Immature natural killer cell (primary cell): ENCODE results near the gene PEX6. TPM values are rescaled to one million over a fixed set of nuclear protein-coding genes. Genes with fewer than 3 reads are reported as not detected.
"Not testable (repeated sequence)": the region's sequence is repeated elsewhere in the genome, so short reads cannot be mapped to it uniquely, and the experiment has no call there.

Experiments used
- DNase-seq, 3 donors: peaks; one replicate each; pipeline ENCODE4 v3.0.0; 2022; ENCODE audit warnings: mixed read lengths in 1 of 3
- H3K27ac Mint-ChIP-seq, 6 donors: one replicate each; pipeline ENCODE4 v1.8.0; 2020; ENCODE audit warnings: mixed read lengths in 6 of 6, mild to moderate bottlenecking in 5 of 6, inconsistent platforms in 4 of 6, moderate library complexity in 3 of 6
- H3K27me3 Mint-ChIP-seq, 3 donors: one replicate each; pipeline ENCODE4 v1.8.0; 2020 to 2021; ENCODE audit warnings: low read depth in 3 of 3, mild to moderate bottlenecking in 3 of 3, mixed read lengths in 3 of 3, moderate library complexity in 3 of 3, inconsistent platforms in 1 of 3
- H3K36me3 Mint-ChIP-seq, 3 donors: one replicate each; pipeline ENCODE4 v1.8.0; 2020; ENCODE audit warnings: mixed read lengths in 3 of 3, inconsistent platforms in 2 of 3, mild to moderate bottlenecking in 2 of 3
- H3K4me1 Mint-ChIP-seq, 2 donors: one replicate each; pipeline ENCODE4 v1.8.0; 2020; ENCODE audit warnings: inconsistent platforms in 2 of 2, mild to moderate bottlenecking in 2 of 2, mixed read lengths in 2 of 2, moderate library complexity in 1 of 2
- H3K4me3 Mint-ChIP-seq, 5 donors: one replicate each; pipeline ENCODE4 v1.8.0; 2020; ENCODE audit warnings: mild to moderate bottlenecking in 5 of 5, mixed read lengths in 5 of 5, inconsistent platforms in 3 of 5, moderate library complexity in 3 of 5
- H3K9me3 Mint-ChIP-seq, 6 donors: one replicate each; pipeline ENCODE4 v1.8.0; 2020; ENCODE audit warnings: mild to moderate bottlenecking in 6 of 6, mixed read lengths in 6 of 6, inconsistent platforms in 4 of 6, moderate library complexity in 3 of 6
- polyA plus RNA-seq, 3 donors: library from polyadenylated mRNA; unstranded; fragments of 300-500 nt; fragmentation: Illumina TruSeq; gene quantifications; one replicate each; pipeline ENCODE4 v1.2.3, GENCODE V29; 2021

The PEX6 gene
- polyA plus RNA-seq, 3 donors from 2014 or later, result 12.2 to 18.1 (median 16.4) TPM

DNA sequence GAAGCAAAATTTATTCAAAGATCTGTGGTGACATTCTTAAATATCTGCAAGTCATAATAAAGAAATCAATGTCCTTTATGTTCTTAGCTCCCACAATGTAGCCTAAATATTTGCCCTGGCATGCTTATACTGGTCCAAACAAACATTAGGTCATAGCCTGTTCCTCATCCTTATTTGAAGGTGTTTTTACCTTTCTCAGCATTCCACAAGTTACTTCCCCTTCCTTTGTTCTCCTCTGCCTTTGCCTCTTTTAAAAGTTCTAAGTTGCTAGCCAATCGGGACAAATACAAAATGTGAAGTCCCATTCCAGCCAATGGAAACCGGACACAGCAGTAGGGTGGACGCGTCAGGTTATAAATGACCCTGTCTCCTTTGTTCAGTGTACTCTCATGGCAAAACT lies 24.6 kb downstream of the PEX6 start:
- H3K27me3 Mint-ChIP-seq, H3K27ac Mint-ChIP-seq, H3K4me1 Mint-ChIP-seq, DNase-seq, H3K9me3 Mint-ChIP-seq, H3K36me3 Mint-ChIP-seq, H3K4me3 Mint-ChIP-seq: not testable (repeated sequence)

DNA sequence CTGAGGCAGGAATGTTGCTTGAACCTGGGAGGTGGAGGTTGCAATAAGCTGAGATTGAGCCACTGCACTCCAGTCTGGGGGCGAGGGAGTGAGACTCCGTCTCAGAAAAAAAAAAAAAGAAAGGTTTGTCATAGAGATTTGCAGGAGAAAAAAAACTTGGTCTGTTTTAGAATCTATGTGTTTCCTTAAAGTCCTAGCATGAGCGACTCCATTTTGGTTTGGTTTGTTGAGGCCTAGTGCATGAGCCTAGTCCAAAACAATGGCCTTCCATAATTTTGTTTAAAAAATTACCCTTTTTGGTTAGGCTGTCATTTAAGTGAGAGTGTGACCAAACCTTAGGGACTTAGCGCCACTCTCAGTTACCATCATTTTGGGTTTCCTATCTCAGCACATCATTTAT lies 26.6 kb downstream of the PEX6 start:
- Mint-ChIP-seq H3K27me3 (peaks cover 0 to 1% (median 0%) of the 10 kb centered on the region in 3 donors), H3K4me1 (no peaks in the 10 kb centered on the region), H3K27ac (no peak overlapping the region), H3K36me3 (peaks cover 0 to 9% (median 3%) of the 10 kb centered on the region in 3 donors), H3K9me3 (no peaks in the 10 kb centered on the region), H3K4me3 (no peak overlapping the region)
- no peak for DNase-seq

DNA sequence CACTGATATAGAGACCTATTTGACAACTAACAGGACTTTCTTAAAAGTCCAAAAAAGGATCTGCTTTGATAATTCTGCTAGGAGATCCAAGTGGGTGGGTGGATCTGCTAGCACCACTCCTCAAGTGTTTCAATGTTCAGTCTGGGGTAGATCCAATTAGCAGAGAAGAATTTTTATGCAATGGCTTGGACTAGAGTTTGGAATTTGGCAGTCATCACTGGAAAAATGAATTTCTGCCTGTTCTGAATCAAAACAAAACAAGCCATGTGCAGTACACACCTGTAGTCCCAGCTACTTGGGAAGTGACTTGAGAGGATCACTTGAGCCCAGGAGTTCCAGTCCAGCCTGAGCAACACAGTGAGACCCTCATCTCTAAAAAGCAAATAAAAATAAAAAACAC lies 31.0 kb downstream of the PEX6 start:
- peaks cover 6 to 15% (median 9%) of the 10 kb centered on the region in 3 donors for H3K36me3 Mint-ChIP-seq
- H3K4me3 Mint-ChIP-seq, result no peak overlapping the region
- no peaks in the 10 kb centered on the region for H3K4me1 Mint-ChIP-seq
- peaks cover 0 to 1% (median 0%) of the 10 kb centered on the region in 3 donors for H3K27me3 Mint-ChIP-seq
- H3K9me3 Mint-ChIP-seq, result no peaks in the 10 kb centered on the region
- DNase-seq, result no peak
- H3K27ac Mint-ChIP-seq, result no peak overlapping the region

DNA sequence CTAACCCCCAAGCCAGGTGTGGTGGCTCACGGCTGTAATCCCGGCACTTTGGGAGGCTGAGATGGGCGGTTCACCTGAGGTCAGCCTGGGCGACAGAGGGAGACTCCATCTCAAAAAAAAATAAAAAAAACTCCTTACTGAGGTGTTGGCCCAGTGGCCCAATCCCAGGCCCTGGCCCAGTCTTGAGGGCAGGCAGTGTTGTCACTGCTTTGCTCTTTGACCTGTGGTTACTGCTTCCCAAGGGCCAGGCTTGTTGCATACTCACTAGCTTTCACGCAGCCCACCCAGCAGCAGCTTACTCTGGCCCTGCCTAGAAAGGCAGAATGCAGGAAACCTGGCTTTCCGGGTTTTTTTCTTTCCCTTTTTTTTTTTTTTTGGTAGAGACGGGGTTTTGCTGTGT lies 36.5 kb downstream of the PEX6 start:
- no peaks in the 10 kb centered on the region for H3K27me3 Mint-ChIP-seq
- no peaks in the 10 kb centered on the region for H3K9me3 Mint-ChIP-seq
- peak overlapping the region in 1 of 6 donors; percentile 71 for H3K27ac Mint-ChIP-seq
- peaks cover 2 to 6% of the 10 kb centered on the region in 2 donors for H3K4me1 Mint-ChIP-seq
- DNase-seq, result no peak
- H3K4me3 Mint-ChIP-seq, result no peak overlapping the region
- peaks cover 4 to 16% (median 6%) of the 10 kb centered on the region in 3 donors for H3K36me3 Mint-ChIP-seq

DNA sequence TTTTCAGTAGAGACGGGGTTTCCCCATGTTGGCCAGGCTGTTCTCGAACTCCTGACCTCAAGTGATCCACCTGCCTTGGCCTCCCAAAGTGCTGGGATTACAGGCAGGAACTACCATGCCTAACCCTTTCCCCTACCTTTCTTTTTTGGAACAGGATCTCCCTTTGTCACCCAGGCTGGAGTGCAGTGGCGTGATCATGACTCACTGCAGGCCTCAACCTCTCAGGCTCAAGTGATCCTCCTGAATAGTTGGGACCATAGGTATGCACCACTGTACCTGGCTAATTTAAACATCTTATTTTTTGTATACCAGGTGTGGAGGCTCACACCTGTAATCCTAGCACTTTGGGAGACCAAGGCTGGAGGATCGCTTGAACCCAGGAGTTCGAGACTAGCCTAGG lies 37.6 kb downstream of the PEX6 start:
- peaks cover 6 to 20% (median 10%) of the 10 kb centered on the region in 3 donors for H3K36me3 Mint-ChIP-seq
- H3K4me1 Mint-ChIP-seq, H3K4me3 Mint-ChIP-seq, DNase-seq, H3K9me3 Mint-ChIP-seq, H3K27me3 Mint-ChIP-seq, H3K27ac Mint-ChIP-seq: not testable (repeated sequence)

DNA sequence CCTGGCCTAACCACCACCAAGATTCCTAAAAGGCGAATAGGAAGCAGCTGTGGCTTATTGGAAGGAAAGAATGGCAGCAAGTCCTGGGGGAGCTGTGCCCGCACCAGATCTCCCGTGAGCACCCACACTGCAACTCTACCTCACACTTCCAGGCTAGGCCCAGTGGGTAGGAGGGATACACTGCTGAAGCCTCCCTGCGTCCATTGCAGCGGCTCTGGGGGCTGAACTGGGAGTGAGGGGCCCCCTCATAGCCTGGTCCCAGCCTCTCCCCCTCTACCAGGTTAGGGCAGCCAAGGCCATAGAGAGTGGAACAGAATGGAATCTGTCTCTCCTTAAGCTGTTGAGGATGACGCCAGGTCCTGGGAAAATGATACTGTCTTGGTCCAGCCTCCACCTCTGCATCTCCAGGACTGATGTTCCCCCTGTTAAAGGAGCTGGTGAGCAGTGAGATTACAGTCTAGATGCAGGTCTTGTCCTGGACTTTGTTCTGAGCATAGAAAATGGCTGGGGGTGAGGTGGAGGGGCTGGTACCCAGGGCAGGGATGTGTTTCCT lies 38.4 kb downstream of the PEX6 start:
- Mint-ChIP-seq H3K9me3 (no peaks in the 10 kb centered on the region), H3K27ac (peak overlapping the region in 1 of 6 donors; percentile 13), H3K4me1 (peaks cover 6 to 17% of the 10 kb centered on the region in 2 donors), H3K4me3 (no peak overlapping the region), H3K36me3 (peaks cover 7 to 22% (median 13%) of the 10 kb centered on the region in 3 donors), H3K27me3 (peaks cover 0 to 1% (median 0%) of the 10 kb centered on the region in 3 donors)
- DNase-seq, result no peak

DNA sequence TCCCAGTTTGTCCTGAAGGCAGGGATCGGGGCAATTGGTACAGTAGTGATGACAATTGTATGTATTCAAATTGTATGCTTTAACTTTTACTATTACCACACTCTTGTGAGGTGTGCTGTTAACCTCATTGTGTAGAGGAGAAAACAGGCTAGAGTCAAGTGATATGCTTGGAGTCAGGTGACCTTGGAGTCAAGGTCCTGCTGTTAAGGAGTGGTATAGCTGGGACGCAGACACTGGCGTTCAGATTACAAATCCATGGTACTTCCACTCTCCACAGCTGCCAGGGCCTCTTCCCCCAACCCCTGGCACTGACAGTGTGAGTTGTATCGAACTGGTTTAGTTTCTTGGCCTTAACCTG lies 39.2 kb downstream of the PEX6 start:
- Mint-ChIP-seq H3K27ac (no peak overlapping the region), H3K9me3 (no peaks in the 10 kb centered on the region), H3K4me3 (no peak overlapping the region), H3K36me3 (peaks cover 7 to 21% (median 13%) of the 10 kb centered on the region in 3 donors), H3K4me1 (peaks cover 6 to 18% of the 10 kb centered on the region in 2 donors), H3K27me3 (peaks cover 0 to 1% (median 0%) of the 10 kb centered on the region in 3 donors)
- DNase-seq, result no peak

DNA sequence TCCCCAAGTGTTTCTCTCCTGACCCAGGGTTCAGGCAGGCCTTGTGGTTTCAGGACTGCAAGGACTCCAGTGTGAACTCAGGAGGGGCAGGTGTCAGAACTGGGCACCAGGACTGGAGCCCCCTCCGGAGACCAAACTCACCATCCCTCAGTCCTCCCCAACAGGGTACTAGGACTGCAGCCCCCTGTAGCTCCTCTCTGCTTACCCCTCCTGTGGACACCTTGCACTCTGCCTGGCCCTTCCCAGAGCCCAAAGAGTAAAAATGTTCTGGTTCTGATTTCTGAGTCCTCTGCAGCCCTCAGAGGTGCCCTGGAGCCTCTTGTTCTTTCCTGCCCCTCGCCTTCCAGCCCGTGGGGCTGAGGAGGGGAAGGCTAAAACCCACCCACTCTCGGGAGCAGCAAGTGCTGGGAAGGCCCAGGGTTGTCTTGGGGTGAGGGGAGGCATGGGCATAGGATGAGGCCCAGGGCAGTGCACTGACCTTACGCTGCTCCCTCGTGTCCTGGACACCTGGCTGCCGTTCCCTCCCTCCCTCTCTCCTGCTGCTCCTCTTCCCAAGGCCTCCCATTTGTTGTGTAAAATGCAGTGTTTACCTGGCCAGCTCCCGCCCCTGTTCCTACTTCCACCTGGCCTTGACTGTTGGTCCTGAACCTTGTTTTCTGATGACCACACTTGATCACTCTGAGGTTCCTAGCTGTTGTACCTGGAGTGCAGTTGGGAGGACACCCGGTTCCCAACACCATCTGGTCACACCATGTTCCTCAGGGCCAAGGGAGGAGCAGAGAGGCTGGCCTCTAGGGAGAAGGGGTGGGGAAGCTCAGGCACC lies 39.8 kb downstream of the PEX6 start:
- DNase-seq, result no peak
- Mint-ChIP-seq H3K36me3 (peaks cover 7 to 18% (median 13%) of the 10 kb centered on the region in 3 donors), H3K4me1 (peaks cover 6 to 21% of the 10 kb centered on the region in 2 donors), H3K27ac (peak overlapping the region in 1 of 6 donors; percentile 16), H3K27me3 (peaks cover 0 to 1% (median 0%) of the 10 kb centered on the region in 3 donors), H3K9me3 (no peaks in the 10 kb centered on the region), H3K4me3 (no peak overlapping the region)

DNA sequence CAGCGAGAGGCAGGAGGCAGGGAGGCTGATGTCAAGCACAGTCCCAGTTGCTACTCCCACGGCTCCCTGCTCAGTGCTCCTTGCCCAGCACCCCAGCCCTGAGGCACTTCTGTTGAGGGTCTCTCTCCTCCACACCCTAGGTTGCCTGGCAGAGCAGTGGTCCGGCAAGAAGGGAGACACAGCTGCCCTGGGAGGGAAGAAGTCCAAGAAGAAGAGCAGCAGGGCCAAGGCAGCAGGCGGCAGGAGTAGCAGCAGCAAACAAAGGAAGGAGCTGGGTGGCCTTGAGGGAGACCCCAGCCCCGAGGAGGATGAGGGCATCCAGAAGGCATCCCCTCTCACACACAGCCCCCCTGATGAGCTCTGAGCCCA lies 40.6 kb downstream of the PEX6 start:
- Mint-ChIP-seq H3K36me3 (peaks cover 4 to 16% (median 13%) of the 10 kb centered on the region in 3 donors), H3K27me3 (peaks cover 0 to 3% (median 0%) of the 10 kb centered on the region in 3 donors), H3K4me3 (no peak overlapping the region), H3K9me3 (no peaks in the 10 kb centered on the region), H3K27ac (no peak overlapping the region), H3K4me1 (peaks cover 9 to 27% of the 10 kb centered on the region in 2 donors)
- DNase-seq, result no peak

DNA sequence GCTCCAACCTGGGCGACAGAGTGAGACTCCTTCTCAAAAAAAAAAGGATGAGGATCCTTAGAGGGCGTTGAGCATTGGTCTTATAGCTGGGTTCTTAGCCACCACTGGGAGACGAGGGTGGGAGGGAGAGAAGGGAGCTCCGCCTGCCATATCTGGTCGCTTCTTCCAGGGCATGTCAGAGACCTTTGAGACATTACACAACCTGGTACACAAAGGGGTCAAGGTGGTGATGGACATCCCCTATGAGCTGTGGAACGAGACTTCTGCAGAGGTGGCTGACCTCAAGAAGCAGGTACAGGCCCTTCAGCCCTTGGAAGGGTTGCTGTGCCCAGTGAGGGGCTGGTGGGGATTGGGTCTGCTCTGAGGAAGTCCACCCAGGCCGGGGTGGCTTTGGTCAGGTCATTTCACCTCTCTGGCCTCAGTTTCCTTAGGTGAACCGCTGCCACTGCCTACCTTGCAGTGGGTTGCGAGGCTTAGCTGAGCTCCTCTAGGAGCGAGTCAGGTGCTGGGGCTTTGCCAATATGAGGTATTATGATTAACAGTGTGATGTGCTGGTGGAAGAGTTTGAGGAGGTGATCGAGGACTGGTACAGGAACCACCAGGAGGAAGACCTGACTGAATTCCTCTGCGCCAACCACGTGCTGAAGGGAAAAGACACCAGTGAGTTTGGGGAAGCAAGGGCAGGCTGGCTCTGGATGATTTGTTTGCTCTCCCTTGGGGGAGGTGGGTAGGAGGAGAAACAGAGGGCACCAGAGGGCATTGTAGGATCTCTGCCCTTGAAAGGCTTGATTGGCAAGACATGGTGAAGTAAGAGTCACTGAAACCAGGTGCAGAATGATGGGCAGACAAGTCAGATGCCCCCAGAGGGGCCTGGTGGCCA lies 41.2 kb downstream of the PEX6 start:
- peaks cover 7 to 15% (median 13%) of the 10 kb centered on the region in 3 donors for H3K36me3 Mint-ChIP-seq
- H3K9me3 Mint-ChIP-seq, result no peaks in the 10 kb centered on the region
- H3K27me3 Mint-ChIP-seq, result peaks cover 0 to 3% (median 0%) of the 10 kb centered on the region in 3 donors
- H3K4me3 Mint-ChIP-seq, result no peak overlapping the region
- no peak for DNase-seq
- peak overlapping the region in 1 of 6 donors; percentile 41 for H3K27ac Mint-ChIP-seq
- peaks cover 15 to 34% of the 10 kb centered on the region in 2 donors for H3K4me1 Mint-ChIP-seq

DNA sequence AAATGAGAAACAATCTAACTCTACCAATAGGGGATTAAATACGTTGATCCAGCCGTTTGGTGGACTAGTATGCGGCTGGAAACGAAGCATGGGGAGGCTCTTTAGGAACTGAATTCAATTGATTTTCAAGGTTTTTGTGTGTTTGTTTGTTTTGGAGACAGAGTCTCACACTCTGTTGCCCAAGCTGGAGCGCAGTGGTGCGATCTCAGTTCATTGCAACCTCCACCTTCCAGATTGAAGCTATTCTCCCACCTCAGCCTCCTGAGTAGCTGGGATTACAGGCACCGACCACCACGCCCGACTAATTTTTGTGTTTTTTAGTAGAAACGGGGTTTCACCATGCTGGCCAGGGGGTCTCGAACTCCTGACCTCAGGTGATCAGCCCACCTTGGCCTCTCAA lies 42.6 kb downstream of the PEX6 start:
- no peak for DNase-seq
- Mint-ChIP-seq H3K4me3 (no peak overlapping the region), H3K27ac (no peak overlapping the region), H3K36me3 (peaks cover 7 to 15% (median 13%) of the 10 kb centered on the region in 3 donors), H3K27me3 (peaks cover 0 to 3% (median 0%) of the 10 kb centered on the region in 3 donors), H3K9me3 (no peaks in the 10 kb centered on the region), H3K4me1 (peaks cover 28 to 45% of the 10 kb centered on the region in 2 donors)

DNA sequence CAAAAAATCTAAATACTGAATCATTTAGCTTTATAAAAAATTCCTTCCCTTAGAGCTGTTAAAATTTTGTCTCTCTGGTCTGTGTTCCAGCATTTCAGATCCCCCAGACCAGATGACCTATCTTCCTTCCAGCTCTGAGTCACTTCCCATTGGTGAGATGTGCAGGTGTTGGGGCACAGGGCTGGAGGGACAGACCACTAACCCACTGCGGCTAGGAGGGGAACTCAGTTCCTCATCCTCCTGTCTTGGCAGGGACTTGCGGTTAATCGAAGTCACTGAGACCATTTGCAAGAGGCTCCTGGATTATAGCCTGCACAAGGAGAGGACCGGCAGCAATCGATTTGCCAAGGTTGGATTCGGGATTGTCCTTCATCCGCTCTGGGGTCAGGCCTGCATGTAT lies 43.7 kb downstream of the PEX6 start:
- Mint-ChIP-seq H3K36me3 (peaks cover 7 to 15% (median 13%) of the 10 kb centered on the region in 3 donors), H3K27ac (no peak overlapping the region), H3K27me3 (peaks cover 0 to 3% (median under 1%) of the 10 kb centered on the region in 3 donors), H3K9me3 (no peaks in the 10 kb centered on the region), H3K4me3 (no peak overlapping the region), H3K4me1 (peaks cover 39 to 56% of the 10 kb centered on the region in 2 donors)
- DNase-seq, result no peak

DNA sequence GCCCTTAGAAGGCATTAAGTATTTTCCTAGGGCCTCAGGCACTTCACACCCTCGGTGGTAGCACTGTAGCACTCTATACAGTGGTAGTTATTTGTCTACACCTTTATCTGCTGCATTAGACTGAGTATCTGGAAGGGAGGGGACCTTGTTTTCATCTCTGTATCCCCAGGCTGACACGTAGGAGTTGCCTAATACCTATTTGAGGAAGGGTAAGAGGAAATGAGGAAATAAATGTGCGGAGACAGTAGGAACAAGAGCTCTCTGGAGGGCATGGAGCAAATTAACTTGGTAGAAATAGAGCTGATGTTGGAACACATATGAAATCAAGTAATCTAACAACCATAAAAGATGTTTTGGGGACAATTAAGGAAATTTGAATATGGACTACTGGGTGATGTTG lies 45.8 kb downstream of the PEX6 start:
- Mint-ChIP-seq H3K4me1 (peaks cover 55 to 73% of the 10 kb centered on the region in 2 donors), H3K36me3 (peaks cover 7 to 15% (median 13%) of the 10 kb centered on the region in 3 donors), H3K27me3 (peaks cover 3 to 17% (median 13%) of the 10 kb centered on the region in 3 donors), H3K27ac (peak overlapping the region in 5 of 6 donors; percentile 76 to 99 (median 84)), H3K4me3 (peak overlapping the region in 3 of 5 donors; percentile 16 to 41 (median 35)), H3K9me3 (no peaks in the 10 kb centered on the region)
- no peak for DNase-seq
